NCI-H2107 treated with DMSO at 0.1 percent for 48 hours (cell line): ENCODE measurements around the gene ZC3H4.
"Not testable (repeated sequence)": the region's sequence is repeated elsewhere in the genome, so short reads cannot be mapped to it uniquely, and the experiment has no call there.

Source experiments
- DNase-seq: peaks from one replicate; lab custom pipeline; 2025; ENCODE audit not compliant: unreplicated experiment; lab: John Stamatoyannopoulos, UW

The ZC3H4 gene

DNA sequence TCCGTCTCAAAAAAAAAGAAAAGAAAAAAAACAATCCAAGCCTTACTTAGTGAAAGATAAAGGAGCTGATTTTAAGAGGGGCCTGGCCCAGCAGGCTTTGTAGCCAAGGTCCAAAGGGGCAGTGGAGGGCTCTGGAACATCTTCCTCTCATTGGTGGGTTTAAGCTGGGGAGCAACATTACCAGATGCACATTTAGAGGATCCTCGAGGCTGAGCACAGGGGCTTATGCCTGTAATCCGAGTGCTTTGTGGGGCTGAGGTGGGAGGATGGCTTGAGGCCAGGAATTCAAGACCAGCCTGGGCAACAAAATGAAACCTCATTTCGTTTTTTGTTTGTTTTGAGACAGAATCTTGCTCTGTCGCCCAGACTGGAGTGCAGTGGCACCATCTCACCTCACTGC, 57.2 kb downstream of the ZC3H4 start:
- DNase-seq, result no peak

DNA sequence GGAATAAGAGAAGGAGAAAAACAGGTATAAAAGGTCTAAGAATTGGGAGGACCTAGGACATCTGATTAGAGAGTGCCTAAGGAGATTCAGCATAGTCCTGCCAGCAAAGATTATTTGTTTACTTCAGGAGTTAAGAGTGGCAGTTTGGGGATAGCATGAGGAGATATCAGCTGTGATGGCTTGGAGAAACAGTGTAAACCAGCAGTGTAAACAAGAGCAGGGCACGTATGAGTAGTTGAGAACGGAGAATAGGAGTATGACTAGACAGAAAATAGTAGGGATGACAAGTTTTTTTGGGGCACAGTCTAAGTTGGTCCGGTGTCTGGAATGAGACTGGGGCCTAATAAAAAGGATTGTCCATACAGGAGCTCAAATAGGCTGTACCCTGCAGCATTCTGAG, 63.0 kb downstream of the ZC3H4 start:
- not testable (repeated sequence) for DNase-seq

DNA sequence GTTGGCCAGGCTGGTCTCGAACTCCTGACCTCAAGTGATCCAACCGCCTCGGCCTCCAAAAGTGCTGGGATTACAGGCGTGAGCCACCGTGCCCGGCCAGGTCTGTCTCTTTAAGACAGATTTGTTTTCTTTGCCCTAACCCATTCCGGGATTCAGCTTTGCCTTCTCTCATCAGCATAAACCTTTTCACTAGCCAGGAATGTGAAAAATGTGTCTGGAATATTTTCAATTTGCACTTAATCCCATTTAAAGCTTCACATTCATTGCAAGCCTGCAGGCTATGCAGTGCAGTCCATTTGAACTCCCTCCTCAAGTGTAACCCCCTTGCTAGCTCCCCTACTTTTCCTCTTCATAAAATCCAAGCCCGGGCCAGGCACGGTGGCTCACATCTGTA, 64.3 kb downstream of the ZC3H4 start:
- DNase-seq, result no peak

DNA sequence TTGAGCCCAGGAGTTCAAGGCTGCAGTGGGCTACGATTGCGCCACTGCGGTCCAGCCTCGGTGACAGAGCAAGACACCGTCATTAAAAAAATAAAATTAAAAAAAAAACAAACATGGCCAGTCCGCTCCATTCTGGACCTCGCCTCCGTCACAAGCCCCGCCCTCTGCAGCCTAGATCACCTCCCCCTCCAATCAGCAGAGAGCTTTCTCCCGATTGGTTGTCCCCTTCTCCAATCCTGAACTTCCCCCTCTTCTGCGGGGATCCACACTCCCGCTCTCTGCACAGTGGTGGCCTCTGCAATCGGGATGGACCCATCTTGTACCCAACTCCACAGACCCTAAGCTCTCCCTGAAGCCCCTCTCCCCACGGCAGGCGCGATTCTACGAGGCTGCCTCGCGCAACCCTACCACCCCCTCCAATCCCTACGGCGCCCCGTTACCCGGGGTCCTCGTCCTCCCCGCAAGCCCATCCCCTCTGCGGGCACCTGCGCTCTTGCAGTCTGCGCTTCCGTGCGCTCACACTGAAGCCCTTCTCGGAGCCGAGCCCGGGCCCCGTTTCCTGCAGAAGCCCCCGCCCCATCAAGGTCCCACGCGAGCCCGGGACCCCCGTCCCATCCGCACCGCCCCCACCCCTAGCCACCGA, 65.7 kb downstream of the ZC3H4 start:
- DNase-seq, result peak; percentile 46

DNA sequence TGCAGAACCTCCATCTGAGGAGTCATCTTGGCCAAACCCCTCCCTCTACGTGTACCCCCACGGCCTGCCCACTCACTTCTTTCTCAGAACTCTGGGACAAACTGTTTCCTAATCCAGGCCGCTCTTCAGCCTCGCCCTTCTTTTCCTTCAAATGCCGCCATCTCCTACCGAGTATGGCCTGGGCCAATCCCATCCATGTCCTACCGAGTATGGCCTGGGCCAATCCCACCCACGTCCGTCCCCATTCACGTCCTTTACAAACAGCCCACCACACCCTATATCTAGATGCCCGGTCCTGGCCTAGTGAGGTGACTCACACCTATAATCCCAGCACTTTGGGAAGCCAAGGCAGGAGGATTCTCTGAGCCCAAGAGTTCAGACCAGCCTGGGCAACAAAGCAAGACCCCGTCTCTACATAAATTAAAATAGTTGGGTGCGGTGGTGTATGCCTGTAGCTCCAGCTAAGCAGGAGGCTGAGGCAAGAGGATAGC, 66.3 kb downstream of the ZC3H4 start:
- DNase-seq, result no peak

DNA sequence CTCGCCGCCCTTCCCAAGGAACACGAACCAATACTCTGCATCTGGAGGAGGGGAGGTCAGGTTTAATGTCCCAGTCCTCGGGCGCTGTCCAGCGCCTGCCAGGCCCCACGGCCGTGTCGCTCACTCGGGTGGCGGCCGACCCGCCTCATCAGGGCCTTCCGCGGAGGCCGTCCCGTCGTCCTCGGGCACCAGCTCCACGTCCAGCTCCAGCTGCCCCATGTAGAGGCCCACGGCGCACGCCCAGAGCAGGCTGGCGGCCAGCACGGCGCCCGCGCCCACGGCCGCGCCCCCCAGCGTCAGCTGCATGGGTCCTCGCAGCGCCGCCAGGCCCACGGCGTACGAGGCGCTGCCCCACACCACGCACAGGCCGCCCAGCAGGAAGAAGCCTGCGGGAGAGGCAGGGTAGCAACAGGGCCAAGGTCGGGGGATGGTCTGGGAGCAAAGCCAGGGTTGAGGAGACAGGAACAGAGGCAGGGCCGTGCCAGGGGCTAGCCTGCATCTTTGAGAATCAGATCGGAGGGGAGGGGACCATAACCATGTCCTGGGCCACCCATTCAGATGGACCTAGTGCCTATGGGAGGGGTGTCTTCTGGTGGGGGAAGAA, 67.6 kb downstream of the ZC3H4 start:
- no peak for DNase-seq

DNA sequence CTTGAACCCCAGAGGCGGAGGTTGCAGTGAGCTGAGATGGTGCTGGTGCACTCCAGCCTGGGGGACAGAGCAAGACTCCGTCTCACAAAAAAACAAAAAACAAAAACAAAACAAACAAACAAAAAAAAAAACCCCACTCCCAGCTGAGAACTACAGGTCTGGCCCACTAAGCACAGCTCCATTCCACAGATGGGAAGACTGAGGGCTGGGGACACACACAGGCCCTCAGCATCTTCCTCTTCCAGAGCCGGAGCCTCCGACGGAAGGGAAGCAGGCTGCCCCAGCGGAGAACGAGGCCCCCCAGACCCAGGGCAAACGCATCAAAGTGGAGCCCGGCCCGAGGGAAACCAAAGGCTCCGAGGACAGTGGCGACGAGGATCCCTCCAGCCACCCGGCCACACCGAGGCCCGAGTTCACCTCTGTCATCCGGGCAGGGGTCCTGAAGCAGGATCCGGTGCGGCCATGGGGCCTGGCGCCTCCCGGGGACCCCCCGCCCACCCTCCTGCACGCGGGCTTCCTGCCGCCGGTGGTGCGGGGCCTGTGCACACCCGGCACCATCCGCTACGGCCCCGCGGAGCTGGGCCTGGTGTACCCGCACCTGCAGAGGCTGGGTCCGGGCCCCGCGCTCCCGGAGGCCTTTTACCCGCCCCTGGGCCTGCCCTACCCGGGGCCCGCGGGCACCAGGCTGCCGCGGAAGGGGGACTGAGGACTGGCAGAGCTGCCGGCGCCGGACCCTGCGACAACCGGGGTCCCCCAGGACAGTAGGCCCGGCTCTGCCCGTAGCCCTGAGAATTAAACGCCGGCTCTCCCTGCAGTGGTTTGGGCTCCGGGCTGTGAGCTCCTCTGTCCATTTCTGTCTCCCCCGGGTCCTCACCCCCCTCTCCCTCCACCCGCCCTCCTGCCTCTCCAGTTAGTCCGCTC, 68.4 kb downstream of the ZC3H4 start:
- DNase-seq, result no peak

DNA sequence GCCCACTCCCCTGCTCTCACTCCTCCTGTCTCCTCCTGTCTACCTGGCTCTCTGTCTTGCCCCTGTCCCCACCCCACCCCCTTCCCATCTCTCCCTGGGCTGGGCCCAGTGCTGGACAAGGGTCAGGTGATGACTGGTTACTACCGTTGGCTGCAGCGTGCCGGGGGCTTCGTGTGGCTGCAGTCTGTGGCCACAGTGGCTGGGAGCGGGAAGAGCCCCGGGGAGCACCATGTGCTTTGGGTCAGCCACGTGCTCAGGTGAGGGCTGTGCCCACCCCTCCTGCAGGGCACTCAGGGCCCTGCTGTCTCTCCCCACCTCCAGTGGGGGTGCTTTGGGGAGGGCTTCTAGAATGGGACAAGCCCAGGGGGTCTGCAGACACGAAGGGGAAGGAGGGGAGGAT, 72.7 kb downstream of the ZC3H4 start:
- DNase-seq, result no peak

- no peak for DNase-seq
Observed at GRCh38 chr19:47039239-47039874, 74.2 kb downstream of the ZC3H4 start.

DNA sequence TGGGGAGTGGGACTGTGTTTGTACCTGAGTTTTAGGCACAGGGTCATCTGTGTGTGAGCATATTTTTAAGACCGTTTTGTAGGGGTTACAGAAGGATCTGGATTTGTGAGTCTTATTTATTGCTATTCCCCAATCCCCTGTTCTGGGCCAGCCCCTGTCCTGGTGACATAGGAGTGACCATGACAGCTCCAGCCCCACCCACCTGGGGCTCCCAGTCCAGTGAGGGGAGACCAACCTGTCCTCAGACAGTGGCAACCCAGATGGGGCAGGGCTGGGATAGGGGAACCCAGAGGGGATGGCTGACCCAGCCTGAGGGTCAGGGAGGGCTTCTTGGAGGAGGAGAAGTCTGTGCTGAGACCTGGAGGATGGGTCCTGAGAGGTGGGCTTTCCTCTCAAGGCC, 75.8 kb downstream of the ZC3H4 start:
- DNase-seq, result no peak

- DNase-seq, result no peak
Observed at GRCh38 chr19:47036097-47036651, 77.4 kb downstream of the ZC3H4 start.

DNA sequence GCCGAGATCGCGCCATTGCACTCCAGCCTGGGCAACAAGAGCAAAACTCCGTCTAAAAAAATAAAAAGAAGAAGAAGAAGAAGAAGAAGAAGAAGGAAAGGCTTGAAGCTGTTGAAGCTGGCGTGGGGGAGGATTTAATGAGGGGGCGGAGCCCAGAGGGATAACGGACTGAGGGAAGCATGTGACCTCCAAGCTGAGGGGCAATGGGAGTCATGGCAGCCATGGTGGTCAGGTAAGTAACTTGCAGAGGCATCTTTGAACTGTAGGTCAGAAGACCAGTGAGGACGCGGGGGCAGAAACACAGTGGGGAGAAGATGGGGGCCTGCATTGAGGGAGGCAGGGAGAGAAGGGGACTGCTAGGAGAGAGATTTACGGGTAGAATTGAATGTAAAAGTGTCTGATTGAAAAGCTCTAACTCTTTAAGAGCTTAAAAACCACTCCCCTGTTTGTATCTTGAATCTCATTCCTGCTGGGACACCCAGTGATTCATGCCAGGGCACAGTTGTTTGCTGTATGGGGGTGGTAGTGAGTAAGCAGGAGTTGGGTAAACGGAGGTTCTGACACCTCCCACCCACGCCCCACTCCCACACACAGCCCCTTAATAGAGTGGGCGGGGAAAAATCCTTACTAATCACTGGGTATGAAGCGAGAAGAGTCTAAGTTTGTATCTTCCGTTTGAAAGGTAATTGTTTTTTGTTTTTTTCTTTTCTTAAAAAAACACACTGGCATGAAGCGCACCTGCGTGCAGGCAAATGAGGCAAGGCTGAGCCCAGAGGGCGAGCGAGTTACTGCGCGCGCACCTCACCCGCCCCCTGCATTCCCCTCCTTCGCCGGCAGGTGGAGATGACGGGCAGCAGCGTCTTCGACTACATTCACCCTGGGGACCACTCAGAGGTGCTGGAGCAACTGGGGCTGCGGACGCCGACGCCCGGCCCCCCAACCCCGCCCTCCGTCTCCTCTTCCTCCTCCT, 78.2 kb downstream of the ZC3H4 start:
- peak; percentile 56 for DNase-seq

GRCh38 chr19:47032171-47032811, 81.3 kb downstream of the ZC3H4 start:
- DNase-seq, result peak; percentile 28

DNA sequence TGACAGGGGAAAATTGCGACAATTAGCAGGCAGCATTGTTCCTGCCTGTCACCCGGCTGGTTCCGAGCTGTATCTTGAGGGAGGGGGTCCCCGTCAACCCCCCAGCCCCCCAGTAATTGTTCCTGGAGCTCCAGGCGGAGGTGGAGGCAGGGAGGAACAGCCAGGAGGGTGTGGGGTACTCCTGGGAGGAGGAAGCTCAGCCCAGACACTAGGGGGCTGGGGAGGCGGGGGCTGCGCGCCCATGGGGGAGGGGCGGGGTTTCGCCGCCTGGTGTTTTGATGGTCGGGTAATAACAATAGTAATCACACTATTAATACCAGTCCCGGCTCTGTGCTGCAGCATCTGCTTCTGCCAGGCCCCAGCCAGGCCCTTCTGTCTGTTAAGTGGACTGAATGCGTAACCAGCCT, 85.4 kb downstream of the ZC3H4 start:
- DNase-seq, result no peak

DNA sequence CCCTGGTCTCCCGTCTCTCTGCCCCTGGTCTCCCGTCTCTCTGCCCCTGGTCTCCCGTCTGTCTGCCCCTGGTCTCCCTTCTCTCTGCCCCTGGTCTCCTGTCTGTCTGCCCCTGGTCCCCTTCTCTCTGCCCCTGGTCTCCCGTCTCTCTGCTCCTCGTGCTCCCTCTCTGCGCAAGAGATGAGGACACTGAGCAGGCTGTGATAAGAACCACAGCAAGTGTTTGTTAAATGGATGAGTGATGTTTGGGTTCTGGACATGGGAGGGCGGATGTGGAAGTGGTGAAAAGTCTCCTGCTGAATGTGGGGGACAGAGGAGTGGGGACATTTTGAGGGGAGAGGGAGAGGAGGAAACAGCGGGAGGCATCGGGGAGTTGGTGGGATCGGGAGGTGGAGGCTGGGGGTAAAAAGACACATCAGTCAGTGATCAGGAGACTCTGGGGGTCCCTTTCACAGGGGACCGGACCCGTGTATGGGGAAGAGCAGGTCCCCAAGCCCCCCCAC, 85.9 kb downstream of the ZC3H4 start:
- DNase-seq, result no peak

- DNase-seq, result no peak
Observed at GRCh38 chr19:47026889-47027288, 86.7 kb downstream of the ZC3H4 start.

GRCh38 chr19:47026156-47026555, 87.4 kb downstream of the ZC3H4 start:
- no peak for DNase-seq

- DNase-seq, result no peak
Observed at GRCh38 chr19:47024502-47024901, 89.1 kb downstream of the ZC3H4 start.

DNA sequence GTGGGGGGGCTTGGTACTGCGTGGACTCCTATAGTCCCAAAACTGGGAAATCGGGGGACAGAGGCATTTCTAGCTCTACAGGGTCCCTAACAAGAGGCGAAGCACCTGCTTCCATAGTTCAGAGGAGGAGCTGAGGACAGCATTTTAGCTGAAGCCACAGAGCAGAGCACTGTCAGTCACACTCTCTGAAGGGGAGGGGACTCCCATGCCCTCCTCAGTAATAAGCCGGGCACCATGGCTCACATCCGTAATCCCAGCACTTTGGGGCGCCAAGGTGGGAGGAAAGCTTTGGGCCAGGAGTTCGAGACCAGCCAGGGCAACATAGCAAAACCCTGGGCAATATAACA, 90.2 kb downstream of the ZC3H4 start:
- no peak for DNase-seq
